IMR-90 (cell line): ENCODE results near the gene TRA2B. TPM values are rescaled to one million over a fixed set of nuclear protein-coding genes. Genes with fewer than 3 reads are reported as not detected.

Experiments used
- ATAC-seq: fragments of 200-7000 bp; cut with Tn5 transposase; 2 replicates; pipeline ENCODE4 v1.9.1; 2020; ENCODE audit warnings: low read depth, mild to moderate bottlenecking, moderate library complexity
- BruUV-seq: library from RNA; stranded (reverse); fragments of 400-500 nt; replicated peaks from 2 replicates; lab custom pipeline; 2021; lab: Mats Ljungman, UMichigan
- CTCF ChIA-PET: fragments of 300-600 bp; formaldehyde crosslinking; extraction: SDS; loops from one replicate; lab custom pipeline; 2021; ENCODE audit warnings: antibody characterized with exemption; lab: Yijun Ruan, JAX
- POLR2A ChIA-PET: fragments of 300-600 bp; sonication (Branson Sonifier 250); formaldehyde crosslinking; loops from one replicate; lab custom pipeline; 2022; ENCODE audit warnings: antibody characterized with exemption; ENCODE audit not compliant: unreplicated experiment; lab: Charles Lee
- DNase-seq: peaks from one replicate; pipeline ENCODE4 v3.0.0; 2013
- H2AFZ ChIP-seq: replicated peaks from 2 replicates; pipeline ENCODE3; 2013; ENCODE audit warnings: low read length, mild to moderate bottlenecking; ENCODE audit not compliant: poor library complexity
- H2AK5ac ChIP-seq: 2 replicates; pipeline ENCODE4 v1.6.1; 2013; ENCODE audit warnings: low read depth, low read length, inconsistent platforms
- H2AK9ac ChIP-seq: replicated peaks from 2 replicates; pipeline ENCODE3; 2013; ENCODE audit warnings: mild to moderate bottlenecking, low read depth, low read length, moderate library complexity; ENCODE audit not compliant: poor library complexity
- H2BK120ac ChIP-seq: 2 replicates; pipeline ENCODE4 v1.6.1; 2013; ENCODE audit warnings: low read depth, low read length, inconsistent platforms
- H2BK15ac ChIP-seq: 3 replicates; pipeline ENCODE4 v1.6.1; 2013; ENCODE audit warnings: low read depth, low read length, inconsistent platforms
- H2BK20ac ChIP-seq: 2 replicates; pipeline ENCODE4 v1.6.1; 2013; ENCODE audit warnings: low read depth, mild to moderate bottlenecking, inconsistent platforms, low read length, moderate library complexity
- H2BK5ac ChIP-seq: 2 replicates; pipeline ENCODE4 v1.6.1; 2013; ENCODE audit warnings: mild to moderate bottlenecking, low read depth, low read length, inconsistent platforms; ENCODE audit not compliant: poor library complexity, severe bottlenecking
- H3K14ac ChIP-seq: replicated peaks from 2 replicates; pipeline ENCODE4 v1.6.1; 2013; ENCODE audit warnings: low read depth, low read length, inconsistent platforms
- H3K18ac ChIP-seq: 2 replicates; pipeline ENCODE4 v1.6.1; 2013; ENCODE audit warnings: low read depth, low read length, control low read depth
- H3K23ac ChIP-seq: 2 replicates; pipeline ENCODE4 v1.6.1; 2013; ENCODE audit warnings: low read depth, low read length, inconsistent platforms
- H3K27ac ChIP-seq: 2 replicates; pipeline ENCODE4 v1.5.1; 2013; ENCODE audit warnings: mild to moderate bottlenecking, control low read depth, low read length; ENCODE audit not compliant: insufficient read depth
- H3K27me3 ChIP-seq: 2 replicates; pipeline ENCODE4 v1.6.1; 2013; ENCODE audit warnings: low read length; ENCODE audit not compliant: control insufficient read depth, insufficient read depth
- H3K36me3 ChIP-seq: 2 replicates; pipeline ENCODE4 v1.6.1; 2013; ENCODE audit warnings: low read length, mixed read lengths; ENCODE audit not compliant: control insufficient read depth, insufficient read depth
- H3K4ac ChIP-seq: 2 replicates; pipeline ENCODE4 v1.6.1; 2013; ENCODE audit warnings: low read depth, low read length, inconsistent platforms
- H3K4me1 ChIP-seq: 2 replicates; pipeline ENCODE4 v1.6.1; 2013; ENCODE audit warnings: low read length, mixed read lengths; ENCODE audit not compliant: control insufficient read depth, insufficient read depth
- H3K4me2 ChIP-seq: 2 replicates; pipeline ENCODE4 v1.6.1; 2013; ENCODE audit warnings: low read depth, mild to moderate bottlenecking, control low read depth, low read length, moderate library complexity
- H3K4me3 ChIP-seq: 2 replicates; pipeline ENCODE4 v1.5.1; 2013; ENCODE audit warnings: low read depth, mild to moderate bottlenecking, control low read depth, low read length, moderate library complexity; ENCODE audit not compliant: insufficient read depth
- H3K56ac ChIP-seq: 2 replicates; pipeline ENCODE4 v1.6.1; 2013; ENCODE audit warnings: low read length, inconsistent platforms; ENCODE audit not compliant: insufficient read depth; ENCODE audit errors: extremely low read depth
- H3K79me1 ChIP-seq, 2 experiments: 2 replicates each; pipeline ENCODE4 v1.6.1; 2013; ENCODE audit warnings: low read length in 2 of 2, inconsistent platforms in 1 of 2, low read depth in 1 of 2
- H3K9ac ChIP-seq: 2 replicates; pipeline ENCODE4 v1.6.1; 2013; ENCODE audit warnings: low read depth, low read length, control low read depth
- H3K9me1 ChIP-seq: 2 replicates; pipeline ENCODE4 v1.6.1; 2013; ENCODE audit warnings: low read length, inconsistent platforms; ENCODE audit not compliant: insufficient read depth
- H3K9me3 ChIP-seq: 2 replicates; pipeline ENCODE4 v1.6.1; 2013; ENCODE audit warnings: low read length; ENCODE audit not compliant: control insufficient read depth, insufficient read depth
- H4K20me1 ChIP-seq: 2 replicates; pipeline ENCODE4 v1.6.1; 2013; ENCODE audit warnings: low read length, inconsistent platforms; ENCODE audit not compliant: insufficient read depth
- H4K5ac ChIP-seq: 2 replicates; pipeline ENCODE4 v1.6.1; 2013; ENCODE audit warnings: mild to moderate bottlenecking, low read depth, low read length, control low read depth
- H4K8ac ChIP-seq, 2 experiments: 2 replicates each; pipeline ENCODE4 v1.6.1; 2013; ENCODE audit warnings: low read depth in 2 of 2, low read length in 2 of 2, control low read depth in 1 of 2, inconsistent platforms in 1 of 2
- H4K91ac ChIP-seq: 2 replicates; pipeline ENCODE4 v1.6.1; 2013; ENCODE audit warnings: low read depth, low read length, inconsistent platforms; ENCODE audit not compliant: insufficient read depth
- CEBPB ChIP-seq: IDR thresholded peaks from 2 replicates; pipeline ENCODE4 v1.6.1; 2012; ENCODE audit warnings: low read depth, low read length, improper control_type of control experiment
- CHD1 ChIP-seq: IDR thresholded peaks from 2 replicates; pipeline ENCODE4 v1.6.1; 2012; ENCODE audit warnings: low read depth, low read length, improper control_type of control experiment
- ELK1 ChIP-seq: fragments of 150-350 bp; IDR thresholded peaks from 2 replicates; pipeline ENCODE4 v1.6.1; 2016; ENCODE audit warnings: low read depth, mild to moderate bottlenecking, low read length, moderate library complexity, borderline replicate concordance
- MAZ ChIP-seq: IDR thresholded peaks from 2 replicates; pipeline ENCODE4 v1.6.1; 2012; ENCODE audit warnings: low read depth, mild to moderate bottlenecking, low read length, improper control_type of control experiment, moderate library complexity, borderline replicate concordance
- POLR2A ChIP-seq: IDR thresholded peaks from 2 replicates; pipeline ENCODE4 v1.6.1; 2012; ENCODE audit warnings: mild to moderate bottlenecking, low read depth, low read length
- RAD21 ChIP-seq: IDR thresholded peaks from 2 replicates; pipeline ENCODE4 v1.6.1; 2012; ENCODE audit warnings: low read length, improper control_type of control experiment
- RCOR1 ChIP-seq: IDR thresholded peaks from 2 replicates; pipeline ENCODE4 v1.6.1; 2012; ENCODE audit warnings: mild to moderate bottlenecking, low read length, improper control_type of control experiment; ENCODE audit not compliant: insufficient replicate concordance
- SMC3 ChIP-seq: fragments of 150-350 bp; IDR thresholded peaks from 2 replicates; pipeline ENCODE4 v1.6.1; 2016; ENCODE audit warnings: low read depth, mild to moderate bottlenecking, antibody characterized with exemption, low read length, moderate library complexity
- USF2 ChIP-seq: fragments of 150-350 bp; IDR thresholded peaks from 2 replicates; pipeline ENCODE4 v1.6.1; 2017; ENCODE audit warnings: mild to moderate bottlenecking, antibody characterized with exemption, low read length, low read depth
- WGBS, 2 experiments: methylation state at CpG; one replicate each; pipeline versions ENCODE4 v1.1.5 to v1.1.7; 2013; ENCODE audit warnings: missing lambda C conversion rate in 2 of 2; ENCODE audit not compliant: insufficient read length in 1 of 2; ENCODE audit errors: extremely low coverage in 2 of 2; 5-methylcytosine and 5-hydroxymethylcytosine counted together
- dilution Hi-C: fragments of 300-500 bp; cut with HindIII; formaldehyde crosslinking; loops from one replicate; pipeline ENCODE4 v1.14.3; 2018; ENCODE audit warnings: low sequenced_read_pairs; ENCODE audit not compliant: unreplicated experiment
- in situ Hi-C: fragments of 300-500 bp; cut with MboI; formaldehyde crosslinking; loops from 3 replicates; pipeline ENCODE4 v1.14.3; 2019; ENCODE audit warnings: low sequenced_read_pairs, inconsistent platforms, mixed read lengths
- intact Hi-C: fragments of 100-400 bp; cut with micrococcal nuclease; formaldehyde crosslinking; loops from 2 replicates; pipeline ENCODE4 v1.10.0; 2022
- polyA plus RNA-seq, 3 experiments: library from polyadenylated mRNA; depleted of rRNA; stranded (reverse); fragments of >200 nt; gene quantifications; 2 replicates each; pipeline ENCODE4 v1.2.3, GENCODE V29; 2012; ENCODE audit warnings: low replicate concordance in 1 of 3
- total RNA-seq: library from RNA; depleted of rRNA; stranded (reverse); fragments of >200 nt; gene quantifications from 2 replicates; pipeline ENCODE4 v1.2.3, GENCODE V29; 2012

TRA2B gene
- total and polyA plus RNA-seq, 2 of the 4 experiments (the other 2 are of a cell fraction), result 127 to 208 TPM

- TF ChIP-seq MAZ, result no peak
Measured at GRCh38 chr3:185976977-185977678, 39.3 kb upstream of the TRA2B start (continued).

GRCh38 chr3:185976100-185976499 lies 38.3 kb upstream of the TRA2B start:
- H2BK15ac ChIP-seq, result no peak overlapping the region
- no CpG with 5 or more reads among the region's 2 CpGs for WGBS, 2 experiments

More at GRCh38 chr3:185976100-185976499, 38.3 kb upstream of the TRA2B start:
- H3K9me1 ChIP-seq, result no peaks in the 10 kb centered on the region
- in situ Hi-C loops, result loop anchor here (25.0 kb wide), 1 partner anchor 836 kb away; the partner anchor contains the start of gene RFC4
- POLR2A ChIA-PET, result no interaction called here
- H3K36me3 ChIP-seq, result no peaks in the 10 kb centered on the region
- no peak overlapping the region for H3K18ac ChIP-seq
- no peak for ATAC-seq
- no peak overlapping the region for H2AK9ac ChIP-seq
- dilution Hi-C loops, result no loop called here
- no peak overlapping the region for H3K9ac ChIP-seq
- no peak overlapping the region for H2AFZ ChIP-seq
- no peak overlapping the region for H2BK5ac ChIP-seq
- H3K14ac ChIP-seq, result no peak overlapping the region
- H2BK20ac ChIP-seq, result no peak overlapping the region
- H3K27ac ChIP-seq, result no peak overlapping the region
- no peak overlapping the region for H3K56ac ChIP-seq
- H4K20me1 ChIP-seq, result no peaks in the 10 kb centered on the region
- H3K27me3 ChIP-seq, result no peaks in the 10 kb centered on the region
- no TSS peak for BruUV-seq
- no peak overlapping the region for H3K4ac ChIP-seq
- no peak overlapping the region for H2BK120ac ChIP-seq
- no peak overlapping the region for H4K91ac ChIP-seq
- TF ChIP-seq SMC3 (no peak), MAZ (no peak), RAD21 (no peak), RCOR1 (no peak), USF2 (no peak), CEBPB (no peak), POLR2A (no peak), CHD1 (no peak), ELK1 (no peak)
- H3K9me3 ChIP-seq, result no peaks in the 10 kb centered on the region
- CTCF ChIA-PET, result interaction anchor here (0.6 kb wide), 1 partner anchor 29 kb away, joined by 3 read pairs; no protein-coding TSS in a partner anchor
- no peak overlapping the region for H4K5ac ChIP-seq
- H3K23ac ChIP-seq, result no peak overlapping the region
- H3K4me2 ChIP-seq, result no peak overlapping the region
- no peak overlapping the region for H3K4me3 ChIP-seq
- intact Hi-C loops, result loop anchor here (5.0 kb wide), 1 partner anchor 314 kb away; no protein-coding TSS in a partner anchor
- H3K79me1 ChIP-seq, result no peaks in the 10 kb centered on the region
- no peak overlapping the region for H4K8ac ChIP-seq
- no peak for DNase-seq
- no peak overlapping the region for H2AK5ac ChIP-seq
- 0 out of 2 replicates have a peak, but pooled peaks cover 2% of the 10 kb centered on the region for H3K4me1 ChIP-seq
